Hematopoietic multipotent progenitor cell treated with erythropoietin and hydrocortisone succinate and interleukin-3 and kit ligand, for 8 days (in vitro differentiated cells): ENCODE results near the gene CST9L.
"Not testable (repeated sequence)": the region's sequence is repeated elsewhere in the genome, so short reads cannot be mapped to it uniquely, and the experiment has no call there.

Source experiments
- DNase-seq: peaks from one replicate; pipeline ENCODE4 v3.0.0-alpha.2; 2015

The CST9L gene

DNA sequence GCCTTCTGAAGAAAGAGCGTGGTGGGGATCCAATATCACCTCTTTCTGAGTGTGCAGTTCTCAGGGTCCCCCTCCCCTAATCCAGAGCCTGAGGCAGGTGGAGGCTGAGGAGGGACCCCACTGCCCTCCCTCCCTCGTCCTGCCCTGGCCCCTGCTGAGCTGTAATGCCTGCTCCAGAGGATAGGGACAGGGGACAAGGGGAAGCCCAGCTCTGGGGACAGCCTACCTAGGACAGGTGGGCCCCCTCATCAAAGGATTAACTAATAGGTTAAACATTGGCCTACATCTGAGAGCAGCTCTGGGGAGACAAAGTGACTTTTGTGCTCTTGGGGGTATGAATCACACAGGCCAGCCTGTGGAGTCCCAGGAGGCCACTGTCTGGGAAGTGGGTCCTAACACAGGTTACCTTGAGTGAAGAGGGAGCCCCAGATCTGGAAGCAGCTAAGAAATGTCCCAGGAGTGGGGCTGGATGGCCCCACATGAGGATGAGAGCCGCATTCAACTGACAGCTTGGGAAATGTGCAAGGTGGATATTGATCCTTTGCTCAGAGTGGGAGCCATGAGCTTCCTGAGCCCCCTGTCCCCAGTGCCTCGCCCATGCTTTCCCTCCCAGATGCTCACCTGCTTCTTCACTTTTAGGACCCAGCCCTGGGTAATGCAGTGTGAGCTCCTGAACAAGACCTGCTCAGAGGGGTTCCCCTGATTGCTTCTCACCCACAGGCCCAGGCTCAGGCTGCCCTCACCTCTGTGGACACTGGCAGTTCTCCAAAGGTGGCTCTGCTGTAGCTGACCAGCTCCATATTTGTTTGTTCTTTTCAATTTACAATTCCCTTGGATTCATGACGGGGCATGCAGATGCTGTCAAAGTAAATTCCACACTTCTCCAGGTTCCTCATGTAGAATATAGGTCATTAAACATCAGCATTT is 17.8 kb upstream of the CST9L start:
- no peak for DNase-seq

DNA sequence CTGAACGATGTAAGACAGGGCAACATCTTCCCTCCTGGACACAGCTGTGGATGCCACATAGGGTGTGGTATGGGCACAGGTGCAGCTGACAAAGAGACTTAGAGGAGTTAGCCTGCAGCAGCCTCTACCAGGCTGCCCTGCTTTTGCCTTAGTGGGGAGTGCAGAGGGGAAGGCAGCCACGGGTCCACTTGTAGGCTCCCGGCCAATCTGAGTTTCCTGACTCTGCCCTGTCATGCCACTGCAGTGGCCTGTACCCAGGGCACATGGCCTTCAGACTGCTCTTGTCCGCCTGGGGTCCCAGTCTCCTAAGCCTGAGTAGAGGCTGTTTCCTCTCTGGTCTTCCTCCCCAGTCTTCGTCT is 17.1 kb upstream of the CST9L start:
- no peak for DNase-seq

DNA sequence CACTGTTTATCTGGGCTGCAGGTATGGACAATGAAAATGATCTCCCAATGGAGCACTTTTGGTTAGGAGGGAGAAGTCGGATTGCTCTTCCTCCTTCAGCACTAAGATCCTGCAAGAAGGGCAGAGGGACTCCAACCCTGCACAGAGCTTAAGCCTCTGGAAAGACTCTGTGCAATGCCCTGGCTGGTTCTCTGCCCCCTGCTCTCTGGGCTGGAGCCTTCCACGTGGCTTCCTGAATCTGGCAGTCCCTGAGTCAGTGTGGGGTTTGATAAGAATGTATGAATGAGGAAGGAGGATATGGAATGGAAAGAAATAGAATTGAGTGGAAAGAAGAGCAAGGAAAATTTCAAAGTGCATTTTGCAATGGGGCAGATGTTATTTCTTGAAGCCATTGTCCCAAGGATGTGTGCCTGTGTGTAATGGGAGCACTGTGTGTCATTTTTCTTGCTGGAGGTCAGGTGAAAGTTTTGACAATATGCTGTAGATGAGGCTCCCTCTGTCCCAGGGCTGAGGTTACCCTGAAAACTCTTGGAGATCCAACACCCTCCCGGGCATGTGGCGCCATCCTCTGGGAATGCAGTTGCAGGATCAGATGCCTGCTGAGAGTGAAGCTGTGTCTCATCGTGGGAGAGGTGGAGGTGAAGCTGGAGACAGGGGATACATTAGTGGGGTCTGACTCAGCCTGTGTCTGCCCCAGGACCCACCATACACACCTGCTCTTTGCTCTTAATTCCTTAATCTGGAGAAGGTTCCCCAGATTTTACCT is 16.3 kb upstream of the CST9L start:
- DNase-seq, result no peak

DNA sequence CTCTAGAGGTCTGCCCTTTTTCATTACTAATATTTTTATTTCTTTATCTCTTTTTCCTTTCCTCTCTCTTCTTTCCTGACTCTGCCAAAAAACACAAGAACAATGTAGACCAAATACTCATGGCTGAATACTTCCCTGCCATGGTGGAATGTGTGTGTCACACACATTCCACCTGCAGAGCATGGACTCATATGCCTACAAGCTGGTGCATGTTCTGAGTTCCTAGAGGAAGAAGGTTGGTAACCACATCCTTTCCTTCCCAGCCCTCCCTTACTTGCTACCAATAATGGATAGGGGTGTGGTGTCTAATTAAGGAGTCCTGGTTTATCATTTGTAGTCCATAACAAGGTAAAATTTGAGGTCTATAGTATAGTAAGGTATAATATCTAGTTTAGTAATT is 15.2 kb upstream of the CST9L start:
- DNase-seq, result no peak

DNA sequence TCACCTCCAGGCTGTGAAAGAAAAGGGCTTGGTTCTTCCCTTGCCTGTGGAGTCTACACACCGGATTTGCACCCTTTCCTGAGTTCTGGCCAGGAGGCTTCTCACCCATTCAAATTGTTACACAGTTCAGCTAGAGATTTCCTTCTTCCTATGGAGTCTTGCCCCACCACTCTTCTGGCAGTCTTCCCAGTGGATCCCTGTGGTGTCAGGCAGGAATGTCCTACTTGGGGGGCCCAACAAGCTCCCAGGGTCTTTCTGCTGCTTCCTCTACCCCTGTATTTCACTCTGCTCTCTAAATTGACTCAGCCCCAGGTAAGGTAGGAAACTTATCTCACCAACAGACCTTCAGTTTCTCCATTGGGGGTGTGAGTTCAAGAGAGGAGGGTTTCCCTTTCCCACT is 14.0 kb upstream of the CST9L start:
- no peak for DNase-seq

DNA sequence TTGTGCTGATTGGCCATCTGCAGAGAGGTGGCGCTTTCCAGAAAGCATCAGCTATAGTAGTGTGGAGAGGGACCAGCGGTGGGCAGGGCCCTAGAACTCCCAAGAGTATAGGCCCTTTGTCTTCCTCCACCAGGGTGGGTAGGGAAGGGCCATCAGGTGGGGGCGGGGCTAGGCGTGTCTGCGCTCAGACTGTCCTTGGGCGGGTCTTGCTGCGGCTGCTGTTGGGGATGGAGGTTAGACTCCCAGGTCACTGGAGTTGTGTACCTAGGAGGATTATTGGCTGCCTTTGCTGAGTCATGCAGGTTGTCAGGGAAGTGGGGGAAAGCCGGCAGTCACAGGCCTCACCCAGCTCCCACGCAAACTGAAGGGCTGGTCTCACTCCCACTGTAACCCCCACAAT is 13.5 kb upstream of the CST9L start:
- not testable (repeated sequence) for DNase-seq

DNA sequence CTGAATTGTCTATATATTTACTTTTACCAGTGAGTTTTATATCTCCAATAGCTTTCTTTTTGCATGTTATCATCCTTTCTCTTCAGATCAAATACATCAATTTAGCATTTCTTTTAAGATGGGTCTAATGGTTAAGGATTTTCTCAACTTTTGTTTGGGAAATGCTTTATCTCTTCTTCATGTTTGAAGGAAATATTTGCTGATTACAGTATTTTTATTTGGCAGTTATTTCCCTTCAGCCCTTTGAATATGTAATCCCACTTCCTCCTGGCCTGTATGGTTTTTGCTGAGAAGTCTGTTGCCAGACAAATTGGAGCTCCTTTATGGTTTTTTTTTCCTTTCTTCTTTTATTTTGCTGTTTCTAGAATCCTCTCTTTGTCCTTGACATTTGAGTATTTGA is 6.7 kb upstream of the CST9L start:
- DNase-seq, result no peak

DNA sequence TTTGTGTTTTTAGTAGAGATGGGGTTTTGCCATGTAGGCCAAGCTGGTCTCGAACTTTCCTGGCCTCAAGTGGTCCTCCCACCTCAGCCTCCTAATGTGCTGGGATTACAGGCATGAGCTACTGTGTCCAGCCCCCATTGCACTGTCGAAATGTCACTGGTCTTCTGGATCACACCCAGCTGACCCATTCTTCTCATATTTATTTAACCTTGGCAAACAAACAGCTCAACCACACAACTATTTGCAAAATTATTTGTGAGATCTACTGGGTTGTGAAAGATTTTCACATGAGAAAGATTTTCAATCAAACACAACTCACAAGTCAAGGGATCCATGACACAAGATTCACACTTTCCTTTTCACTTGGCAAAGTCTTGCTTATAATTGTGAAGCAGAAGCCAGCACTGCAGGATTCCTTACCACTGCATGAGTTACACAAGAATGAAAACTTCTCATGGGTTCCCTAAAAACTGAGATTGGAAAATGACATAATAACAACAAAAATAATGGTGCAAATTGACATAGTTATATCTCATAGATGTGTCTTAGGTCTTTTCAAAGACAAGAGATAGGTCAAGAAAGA is 2.0 kb upstream of the CST9L start:
- DNase-seq, result no peak

DNA sequence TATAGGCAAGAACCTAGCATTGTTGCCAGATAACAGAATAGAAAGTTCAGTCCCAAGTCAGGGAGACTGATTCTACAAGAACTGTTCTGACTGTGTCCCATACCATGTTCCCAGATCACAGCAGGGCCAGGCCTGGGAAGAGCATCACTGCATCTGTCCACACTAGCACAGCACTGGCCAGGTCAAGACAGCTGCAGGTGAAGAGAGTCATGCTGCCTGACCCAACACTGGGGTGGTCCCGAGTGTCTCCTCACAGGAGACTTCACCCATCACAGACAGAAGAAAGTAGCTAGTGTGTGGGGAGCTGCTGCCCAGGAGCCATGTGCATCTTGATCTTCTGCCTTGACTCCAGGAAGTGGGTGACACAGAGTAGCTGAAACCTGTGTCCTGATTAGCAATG is 1.3 kb upstream of the CST9L start:
- DNase-seq, result no peak

DNA sequence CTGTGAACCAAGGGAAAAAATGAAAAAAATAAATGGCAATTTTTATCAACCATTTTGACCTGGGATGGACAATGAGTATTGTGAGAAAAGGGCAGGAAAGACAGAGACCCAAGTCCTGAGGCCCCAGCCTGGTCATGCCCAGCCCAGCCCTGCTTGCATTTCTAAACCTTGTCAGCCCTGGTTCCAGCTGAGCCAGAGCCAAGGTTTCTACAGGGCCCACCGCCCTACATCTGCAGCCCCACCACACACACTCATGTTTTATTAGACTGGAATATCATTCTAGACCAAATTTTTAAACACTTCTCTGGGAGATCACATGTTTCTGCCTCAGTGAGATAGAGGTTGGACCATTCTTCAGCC is 667 bp upstream of the CST9L start:
- no peak for DNase-seq

DNA sequence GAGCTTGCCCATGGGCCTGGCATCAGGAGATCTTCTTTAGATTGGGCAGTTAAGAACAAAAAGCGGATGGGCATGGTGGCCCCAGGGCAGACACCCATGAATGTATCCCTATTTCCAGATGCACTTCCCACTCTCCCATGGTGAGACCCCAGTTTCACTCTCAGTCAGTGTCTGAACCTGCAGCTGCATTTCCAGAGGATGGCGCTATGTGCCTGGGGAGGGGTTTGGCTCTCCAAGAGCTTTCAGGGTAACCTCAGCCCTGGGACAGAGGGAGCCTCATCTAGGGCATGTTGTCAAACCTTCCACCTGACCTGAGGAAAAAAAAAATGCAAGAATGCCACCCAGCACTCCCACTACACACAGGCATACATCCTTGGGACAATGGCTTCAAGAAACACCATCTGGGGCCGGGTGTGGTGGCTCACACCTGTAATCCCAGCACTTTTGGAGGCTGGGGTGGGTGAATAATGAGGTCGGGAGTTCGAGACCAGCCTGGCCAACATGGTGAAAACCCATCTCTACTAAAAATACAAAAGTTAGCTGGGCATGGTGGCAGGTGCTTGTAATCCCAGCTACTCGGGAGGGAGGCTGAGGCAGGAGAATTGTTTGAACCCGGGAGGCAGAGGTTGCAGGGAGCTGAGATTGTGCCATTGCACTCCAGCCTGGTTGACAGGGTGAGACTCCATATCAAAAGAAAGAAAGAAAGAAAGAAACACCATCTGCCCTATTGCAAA is 1.9 kb downstream of the CST9L start:
- DNase-seq, result no peak

DNA sequence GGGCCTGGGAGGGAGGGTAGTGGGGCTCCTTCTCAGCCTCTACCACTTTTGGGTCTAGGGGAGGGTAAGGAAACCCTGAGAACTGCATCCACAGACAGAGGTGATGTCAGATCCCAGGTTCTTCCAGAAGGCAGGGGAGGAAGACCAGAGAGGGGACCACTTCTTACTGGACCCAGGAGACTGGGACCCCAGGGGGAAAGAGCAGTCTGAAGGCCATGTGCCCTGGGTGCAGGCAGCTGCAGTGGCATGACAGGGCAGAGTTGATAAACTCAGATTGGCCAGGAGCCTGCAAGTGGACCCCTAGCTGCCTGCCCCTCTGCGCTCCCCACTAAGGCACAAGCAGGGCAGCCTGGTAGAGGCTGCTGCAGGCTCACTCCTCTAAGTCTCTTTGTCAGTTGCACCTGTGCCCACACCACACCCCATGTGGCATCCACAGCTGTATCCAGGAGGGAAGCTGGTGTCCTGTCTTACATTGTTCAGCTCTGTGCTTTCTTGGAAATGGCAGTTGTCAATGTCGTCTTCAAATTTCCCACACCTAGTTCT is 2.7 kb downstream of the CST9L start:
- no peak for DNase-seq

DNA sequence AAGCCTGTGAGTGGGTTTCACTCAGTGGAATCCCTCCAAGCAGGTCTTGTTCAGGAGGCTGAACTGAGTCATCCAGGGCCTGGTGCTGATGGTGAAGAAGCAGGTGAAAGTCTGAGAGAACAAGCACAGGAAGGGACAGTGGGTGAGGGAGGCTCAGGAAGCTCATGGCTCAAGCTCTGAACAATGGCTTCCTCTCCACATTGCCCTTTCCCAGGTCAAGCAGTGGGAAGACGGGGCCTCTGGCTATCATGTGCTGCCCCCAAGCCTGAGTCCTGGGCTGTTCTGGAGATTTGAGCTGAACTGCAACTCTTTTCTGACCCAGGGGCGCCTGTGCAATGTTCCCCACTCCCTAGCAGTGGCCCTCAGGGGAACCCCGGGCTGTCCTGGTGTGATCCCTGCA is 3.4 kb downstream of the CST9L start:
- no peak for DNase-seq

DNA sequence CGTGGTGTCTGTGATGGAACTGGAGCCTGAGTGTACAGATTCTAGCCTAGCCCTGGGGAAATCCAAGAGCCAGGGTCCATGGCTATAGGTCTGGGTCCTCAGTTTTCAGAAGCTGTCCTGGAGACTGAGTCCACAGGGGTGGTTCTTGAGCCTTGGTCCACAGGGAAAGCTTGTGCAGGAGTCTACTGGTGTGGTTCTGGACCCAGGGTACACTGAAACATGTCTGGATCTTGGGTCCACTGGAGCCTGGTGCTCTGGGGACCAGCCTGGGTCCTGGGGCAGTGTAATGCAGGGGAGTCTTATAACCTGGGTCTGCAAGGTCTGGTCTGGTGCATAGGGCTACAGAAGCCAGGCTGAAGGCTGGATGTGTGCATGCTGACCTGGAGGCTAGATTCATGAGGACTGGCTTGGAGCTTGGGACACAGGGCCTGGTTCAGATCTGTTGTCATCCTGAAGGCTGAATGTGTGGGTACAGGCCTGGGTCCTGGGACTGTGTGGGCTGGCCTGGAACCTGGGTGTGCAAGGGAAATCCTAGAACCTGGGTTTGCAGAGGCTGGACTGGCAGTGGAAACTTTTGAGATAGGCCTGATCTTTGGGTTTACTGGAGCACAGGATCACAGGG is 5.5 kb downstream of the CST9L start:
- no peak for DNase-seq

DNA sequence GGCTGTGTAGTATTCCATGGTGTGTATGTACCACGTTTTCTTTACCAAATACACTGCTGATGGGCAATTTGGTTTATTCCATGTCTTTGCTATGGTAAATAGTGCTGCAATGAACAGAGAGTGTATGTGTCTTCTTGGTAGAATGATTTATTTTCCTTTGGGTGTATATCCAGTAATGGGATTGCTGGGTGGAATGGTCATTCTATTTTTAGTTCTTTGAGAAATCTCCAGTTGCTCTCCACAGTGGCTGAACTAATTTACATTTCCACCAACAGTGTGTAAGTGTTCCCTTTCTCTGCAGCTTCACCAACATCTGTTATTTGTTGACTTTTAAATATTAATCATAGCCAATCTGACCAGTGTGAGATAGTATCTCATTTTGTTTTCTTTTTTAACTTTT is 13.9 kb downstream of the CST9L start:
- no peak for DNase-seq

DNA sequence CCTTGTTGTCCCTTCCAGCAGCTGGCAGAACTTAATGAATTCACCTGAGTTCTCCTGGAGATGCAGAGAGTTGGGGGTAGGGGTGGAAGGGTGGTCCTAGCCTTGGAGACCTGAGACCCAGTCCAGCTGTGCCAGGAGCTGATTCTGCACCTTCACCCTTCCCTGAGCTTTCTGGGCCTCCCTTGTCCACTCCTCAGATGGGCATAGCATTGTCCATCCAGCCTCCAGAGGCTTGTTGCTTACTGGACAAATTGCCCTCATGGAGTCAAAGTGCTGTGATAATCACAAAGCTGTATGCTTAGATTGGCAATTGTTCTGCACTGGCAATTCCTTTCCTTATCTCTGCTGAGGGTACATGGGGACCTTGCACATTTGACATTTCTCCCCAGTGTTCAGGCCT is 16.5 kb downstream of the CST9L start:
- DNase-seq, result no peak

DNA sequence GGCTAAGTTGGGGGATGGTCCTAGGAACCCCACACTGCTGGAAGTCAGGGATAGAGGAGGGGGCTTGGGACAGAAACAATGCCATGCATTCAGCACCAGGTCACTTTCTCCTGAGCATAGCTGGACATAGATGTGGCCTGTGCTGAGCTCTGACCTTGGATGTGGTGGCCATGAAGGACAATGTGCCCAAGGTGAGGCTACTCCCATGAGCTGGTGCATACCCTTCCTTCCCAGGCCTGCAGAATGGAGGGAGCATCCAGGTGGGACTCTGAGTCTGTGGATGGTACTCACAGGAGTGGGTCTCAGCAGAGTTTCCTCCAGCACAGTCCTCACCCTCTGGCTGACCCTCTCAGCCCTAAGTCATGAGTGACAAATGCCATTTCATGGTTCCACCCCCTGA is 16.9 kb downstream of the CST9L start:
- DNase-seq, result no peak

DNA sequence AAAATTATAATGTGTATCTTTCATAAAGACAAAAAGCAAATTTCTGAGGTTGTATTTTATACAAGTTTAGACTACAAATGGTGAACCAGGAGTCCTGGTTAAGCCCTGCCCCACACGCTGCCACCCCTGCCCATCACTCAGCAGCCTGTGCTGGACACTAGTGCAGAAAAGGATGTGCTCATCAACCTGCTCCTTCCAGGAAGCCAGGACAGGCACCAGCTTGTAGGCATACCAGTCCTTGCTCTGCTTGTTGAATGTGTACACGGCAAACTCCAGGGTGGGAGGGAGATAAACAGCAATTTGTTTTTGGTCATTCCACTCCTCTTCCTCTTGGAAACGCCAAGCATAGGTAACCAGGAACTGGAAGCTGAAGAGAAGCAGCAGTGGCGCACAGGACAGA is 18.1 kb downstream of the CST9L start:
- no peak for DNase-seq

DNA sequence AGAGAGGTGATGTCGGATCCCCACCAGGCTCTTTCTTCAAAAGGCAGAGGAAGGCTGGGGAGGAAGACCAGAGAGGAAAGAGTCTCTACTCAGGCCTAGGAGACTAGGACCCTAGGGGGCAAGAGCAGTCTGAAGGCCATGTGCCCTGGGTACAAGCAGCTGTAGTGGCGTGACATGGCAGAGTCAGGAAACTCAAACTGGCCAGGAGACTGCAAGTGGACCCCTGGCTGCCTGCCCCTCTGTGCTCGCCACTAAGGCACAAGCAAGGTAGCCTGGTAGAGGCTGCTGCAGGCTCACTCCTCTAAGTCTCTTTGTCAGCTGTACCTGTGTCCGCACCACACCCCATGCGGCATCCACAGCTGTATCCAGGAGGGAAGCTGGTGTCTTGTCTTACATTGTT is 19.9 kb downstream of the CST9L start:
- DNase-seq, result no peak

DNA sequence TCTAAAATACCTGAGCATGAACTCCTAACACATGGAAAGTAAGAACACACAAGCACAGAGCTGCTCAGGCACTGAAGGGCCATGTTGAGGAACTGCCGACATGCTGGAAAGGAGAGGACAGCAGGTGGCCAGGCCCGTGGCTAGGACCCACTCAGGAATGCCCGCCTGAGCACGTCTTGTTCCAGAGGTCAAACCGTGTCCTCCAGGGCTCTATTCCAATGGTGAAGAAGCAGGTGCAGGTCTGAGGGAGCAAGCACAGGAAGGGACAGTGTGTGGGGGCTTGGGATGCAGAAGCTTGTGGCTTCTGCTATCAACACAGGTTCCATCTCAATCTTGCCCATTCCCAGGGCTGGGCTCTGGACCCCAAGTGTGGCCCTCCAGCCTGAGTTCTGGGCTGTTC is 20.7 kb downstream of the CST9L start:
- DNase-seq, result no peak

DNA sequence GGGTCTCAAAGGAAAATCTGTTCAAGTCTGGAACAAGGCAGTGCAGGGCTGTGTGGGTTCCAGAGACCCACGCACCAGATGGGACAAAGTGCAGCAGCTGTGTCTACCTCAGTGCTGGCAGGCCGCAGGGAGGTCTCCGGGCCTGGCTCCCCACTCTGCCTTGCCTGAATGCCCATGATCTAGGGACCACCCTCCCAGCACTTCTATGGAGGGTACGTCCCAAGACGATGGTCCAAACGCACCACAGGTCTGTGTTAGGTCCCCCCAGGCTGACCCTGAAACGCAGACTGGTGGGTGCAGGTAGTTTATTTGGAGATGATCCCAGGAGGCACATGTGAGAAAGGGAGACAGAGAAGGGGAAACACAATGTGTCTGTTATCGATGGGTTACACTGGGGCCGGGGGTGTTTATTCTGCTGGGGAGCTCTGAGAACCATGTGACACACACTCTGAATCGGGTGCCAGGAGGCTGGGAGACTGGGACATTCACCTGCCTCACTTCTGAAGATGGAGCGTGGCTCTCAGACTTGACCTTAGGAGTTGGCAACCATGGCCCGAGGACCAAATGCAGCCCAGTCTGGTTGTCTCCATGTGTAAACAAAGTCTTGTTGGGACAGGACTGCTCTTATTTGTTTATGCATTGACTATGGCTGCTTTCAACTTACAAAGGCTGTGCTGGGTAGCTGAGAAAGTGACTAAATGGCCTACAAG is 21.7 kb downstream of the CST9L start:
- DNase-seq, result no peak

DNA sequence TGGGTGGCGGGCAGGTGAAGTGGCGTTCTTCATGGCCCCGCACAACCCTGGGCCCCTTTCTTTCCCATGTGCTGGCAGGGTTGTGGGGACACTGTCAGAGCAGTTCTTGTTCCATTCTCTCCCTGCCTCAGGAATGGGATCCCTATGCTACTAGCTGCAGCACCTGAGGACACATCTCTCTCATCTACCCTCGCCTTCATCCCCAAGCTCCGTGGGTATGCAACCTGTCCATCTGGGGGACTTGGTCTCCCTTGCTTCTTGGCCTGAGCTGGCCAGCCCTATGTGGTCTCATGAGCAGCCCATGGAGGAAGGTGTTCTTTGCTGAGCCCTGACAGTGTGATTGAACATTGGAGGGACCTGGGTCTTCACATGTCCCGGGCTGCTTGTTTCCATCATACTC is 24.2 kb downstream of the CST9L start:
- no peak for DNase-seq
